Fibroblast of skin of left biceps (primary cell): ENCODE measurements around the gene KRTAP10-8.
"Not testable (repeated sequence)": the region's sequence is repeated elsewhere in the genome, so short reads cannot be mapped to it uniquely, and the experiment has no call there.

Experiments used
- DNase-seq, 2 experiments: peaks; one replicate each; pipeline ENCODE4 v3.0.0-alpha.2; 2013; ENCODE audit warnings: low read depth in 2 of 2

KRTAP10-8 gene

GRCh38 chr21:44618504-44618903 is 6.6 kb downstream of the KRTAP10-8 start:
- no peak for DNase-seq

- no peak for DNase-seq
Observed at GRCh38 chr21:44618909-44619308, 7.0 kb downstream of the KRTAP10-8 start.

DNA sequence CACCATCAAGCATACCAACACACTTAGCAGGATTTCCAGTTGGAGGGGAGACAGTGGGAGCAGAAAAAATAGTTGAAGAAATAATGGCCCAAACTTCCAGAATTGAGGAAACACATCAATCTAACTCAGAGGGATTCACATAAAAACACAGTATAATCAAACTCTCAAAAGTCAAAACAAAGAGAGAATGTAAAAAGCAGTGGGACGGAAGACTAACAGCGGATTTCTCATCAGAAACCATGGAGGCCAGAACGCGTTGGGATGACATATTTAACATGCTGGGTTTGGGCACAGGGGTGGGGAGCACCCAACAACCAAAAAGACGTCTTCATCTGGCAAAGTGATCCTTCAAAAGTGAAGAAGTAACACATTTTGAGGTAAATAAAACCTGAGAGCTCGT is 8.0 kb downstream of the KRTAP10-8 start:
- DNase-seq: no peak

- DNase-seq: no peak
Observed at GRCh38 chr21:44623575-44623974, 11.7 kb downstream of the KRTAP10-8 start.

DNA sequence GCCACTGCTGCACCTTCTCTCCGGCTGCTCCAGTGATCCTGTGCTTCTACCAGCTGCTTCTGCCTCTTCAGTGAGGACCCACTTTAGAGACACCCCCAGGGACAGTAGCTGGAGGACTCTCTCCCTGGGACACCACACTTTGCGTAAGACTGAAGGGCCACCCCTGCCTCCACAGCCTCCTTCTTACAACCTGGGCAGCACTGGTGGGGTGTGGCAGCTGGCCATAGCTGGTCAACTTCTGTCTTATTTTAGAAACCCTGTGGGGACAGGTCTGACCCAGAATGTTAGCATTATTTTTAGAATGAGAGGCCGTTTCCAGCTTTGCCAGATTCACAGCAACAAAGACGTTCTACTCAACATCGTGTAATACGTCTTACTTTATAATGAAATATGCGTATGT is 13.9 kb downstream of the KRTAP10-8 start:
- DNase-seq: no peak

DNA sequence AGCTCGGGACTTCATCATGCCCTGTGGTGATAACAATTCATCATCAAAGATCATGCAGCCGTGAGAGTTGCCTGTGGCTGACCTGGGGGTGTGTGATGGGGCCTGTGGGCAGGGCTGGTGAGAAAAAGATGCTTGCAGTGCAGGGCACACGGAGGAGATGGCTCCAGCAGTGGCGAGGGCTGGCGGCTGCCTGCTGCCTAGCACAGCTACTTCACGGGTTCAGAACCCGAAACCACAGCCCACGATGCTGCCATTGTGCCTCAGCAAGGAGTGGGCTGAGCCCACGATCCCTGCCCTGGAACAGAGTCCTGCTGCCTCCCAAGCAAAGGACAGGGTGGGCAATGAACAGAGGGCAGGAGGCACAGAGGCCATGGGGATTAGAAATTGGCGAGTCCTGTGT is 14.4 kb downstream of the KRTAP10-8 start:
- no peak for DNase-seq

DNA sequence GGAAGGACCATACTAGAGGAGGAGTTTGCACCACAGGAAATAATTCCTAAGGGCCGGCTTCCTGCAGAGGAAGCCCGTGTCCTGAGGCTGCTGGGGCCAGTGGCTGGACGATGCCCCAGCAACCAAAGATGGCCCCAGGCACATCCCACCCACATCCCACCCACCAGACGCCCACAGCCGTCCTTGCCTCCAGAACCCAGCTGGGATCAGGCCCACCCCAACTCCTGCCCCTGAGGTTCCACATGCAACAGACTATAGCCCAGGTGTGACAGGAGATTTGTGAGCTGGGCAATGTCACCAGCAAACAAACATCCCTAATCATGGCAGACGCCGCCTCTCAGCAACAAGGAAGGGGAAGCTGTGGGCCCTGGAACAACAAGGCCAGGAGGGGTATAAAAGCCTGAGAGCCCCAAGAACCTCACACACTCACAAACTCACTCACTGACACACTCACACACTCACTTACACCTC is 14.8 kb downstream of the KRTAP10-8 start, which contains the start of gene KRTAP10-9:
KRTAP10-9 (plus strand) TSS at position 421 of the 471 bp plus-strand sequence. CDS start 79 bp downstream, outside the sequence.
- no peak for DNase-seq

GRCh38 chr21:44627181-44627822 is 15.4 kb downstream of the KRTAP10-8 start:
- DNase-seq: not testable (repeated sequence)

DNA sequence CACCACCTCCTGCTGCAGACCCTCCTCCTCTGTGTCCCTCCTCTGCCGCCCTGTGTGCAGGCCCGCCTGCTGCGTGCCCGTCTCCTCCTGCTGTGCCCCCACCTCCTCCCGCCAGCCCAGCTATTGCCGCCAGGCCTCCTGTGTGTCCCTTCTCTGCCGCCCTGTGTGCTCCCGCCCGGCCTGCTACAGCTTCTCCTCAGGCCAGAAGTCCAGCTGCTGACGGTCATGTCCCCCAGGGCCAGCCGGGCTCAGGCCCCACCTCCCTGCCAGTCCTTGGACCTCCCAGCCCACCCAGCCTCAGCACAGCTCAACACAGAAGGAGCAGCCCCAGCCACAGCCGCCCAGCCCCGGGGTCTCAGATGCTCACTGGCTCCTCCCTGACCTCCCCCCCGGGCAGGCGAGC is 16.0 kb downstream of the KRTAP10-8 start:
- not testable (repeated sequence) for DNase-seq

- no peak for DNase-seq
Observed at GRCh38 chr21:44628707-44629391, 17.0 kb downstream of the KRTAP10-8 start.

GRCh38 chr21:44630440-44630839 is 18.6 kb downstream of the KRTAP10-8 start:
- DNase-seq: no peak

DNA sequence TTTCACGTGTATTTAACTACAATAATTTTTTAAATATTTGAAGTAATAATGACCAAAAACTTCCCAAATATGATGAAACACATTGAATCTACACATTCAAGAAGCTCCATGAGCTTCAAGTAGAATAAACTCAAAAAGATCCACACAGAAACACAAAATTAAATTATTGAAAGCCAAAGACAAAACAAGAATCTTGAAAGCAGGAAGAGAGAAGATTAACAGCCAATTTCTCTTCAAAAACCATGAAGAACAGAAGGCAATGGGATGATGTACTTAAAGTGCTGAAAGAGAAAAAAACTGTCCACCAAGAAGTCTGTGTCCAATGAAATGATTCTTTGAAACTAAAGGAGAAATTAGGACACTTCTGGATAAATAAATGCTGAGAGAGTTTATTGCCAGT is 20.2 kb downstream of the KRTAP10-8 start:
- no peak for DNase-seq

- no peak for DNase-seq
Observed at GRCh38 chr21:44636209-44637017, 24.5 kb downstream of the KRTAP10-8 start.

DNA sequence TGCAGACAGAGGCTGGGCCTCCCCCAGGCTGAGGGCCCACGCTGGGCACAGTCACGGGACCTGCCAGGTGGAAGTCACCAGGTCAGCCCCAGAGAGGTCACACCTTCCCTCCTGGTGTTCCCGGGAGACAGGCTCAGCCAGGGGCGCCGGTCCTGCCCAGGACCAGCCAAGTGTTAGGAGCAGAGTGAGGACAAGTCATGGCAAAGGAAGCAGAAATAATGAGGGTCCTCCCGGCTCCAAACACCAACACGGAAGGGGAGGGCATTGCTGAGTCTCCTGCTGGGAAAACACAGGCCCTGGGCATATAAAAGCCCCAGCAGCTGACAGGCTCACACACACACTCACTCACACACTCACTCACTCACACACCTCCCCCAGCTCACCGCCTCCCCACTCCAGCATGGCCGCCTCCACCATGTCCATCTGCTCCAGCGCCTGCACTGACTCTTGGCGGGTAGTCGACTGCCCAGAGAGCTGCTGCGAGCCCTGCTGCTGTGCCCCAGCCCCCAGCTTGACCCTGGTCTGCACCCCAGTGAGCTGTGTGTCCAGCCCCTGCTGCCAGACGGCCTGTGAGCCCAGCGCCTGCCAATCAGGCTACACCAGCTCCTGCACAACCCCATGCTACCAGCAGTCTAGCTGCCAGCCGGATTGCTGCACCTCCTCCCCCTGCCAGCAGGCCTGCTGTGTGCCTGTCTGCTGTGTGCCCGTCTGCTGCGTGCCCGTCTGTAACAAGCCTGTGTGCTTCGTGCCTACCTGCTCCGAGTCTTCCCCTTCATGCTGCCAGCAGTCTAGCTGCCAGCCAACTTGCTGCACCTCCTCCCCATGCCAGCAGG is 25.4 kb downstream of the KRTAP10-8 start, which contains the start of gene KRTAP10-10:
KRTAP10-10 (plus strand) TSS at position 339 of the 833 bp plus-strand sequence; CDS start at position 401, 62 bp downstream.
- no peak for DNase-seq

DNA sequence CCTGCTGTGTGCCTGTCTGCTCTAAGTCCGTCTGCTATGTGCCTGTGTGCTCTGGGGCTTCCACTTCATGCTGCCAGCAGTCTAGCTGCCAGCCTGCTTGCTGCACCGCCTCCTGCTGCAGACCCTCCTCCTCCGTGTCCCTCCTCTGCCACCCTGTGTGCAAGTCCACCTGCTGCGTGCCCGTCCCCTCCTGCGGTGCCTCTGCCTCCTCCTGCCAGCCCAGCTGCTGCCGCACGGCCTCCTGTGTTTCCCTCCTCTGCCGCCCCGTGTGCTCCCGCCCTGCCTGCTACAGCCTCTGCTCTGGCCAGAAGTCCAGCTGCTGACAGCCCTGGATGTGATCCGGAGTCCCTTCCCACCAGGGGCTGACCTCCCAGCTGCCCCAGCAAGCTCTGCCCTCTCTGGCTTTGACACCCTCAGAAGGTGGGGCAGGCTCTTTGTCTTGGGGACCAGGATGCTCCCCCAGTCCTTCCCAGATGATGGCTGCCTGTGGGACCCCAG is 26.0 kb downstream of the KRTAP10-8 start:
- not testable (repeated sequence) for DNase-seq

DNA sequence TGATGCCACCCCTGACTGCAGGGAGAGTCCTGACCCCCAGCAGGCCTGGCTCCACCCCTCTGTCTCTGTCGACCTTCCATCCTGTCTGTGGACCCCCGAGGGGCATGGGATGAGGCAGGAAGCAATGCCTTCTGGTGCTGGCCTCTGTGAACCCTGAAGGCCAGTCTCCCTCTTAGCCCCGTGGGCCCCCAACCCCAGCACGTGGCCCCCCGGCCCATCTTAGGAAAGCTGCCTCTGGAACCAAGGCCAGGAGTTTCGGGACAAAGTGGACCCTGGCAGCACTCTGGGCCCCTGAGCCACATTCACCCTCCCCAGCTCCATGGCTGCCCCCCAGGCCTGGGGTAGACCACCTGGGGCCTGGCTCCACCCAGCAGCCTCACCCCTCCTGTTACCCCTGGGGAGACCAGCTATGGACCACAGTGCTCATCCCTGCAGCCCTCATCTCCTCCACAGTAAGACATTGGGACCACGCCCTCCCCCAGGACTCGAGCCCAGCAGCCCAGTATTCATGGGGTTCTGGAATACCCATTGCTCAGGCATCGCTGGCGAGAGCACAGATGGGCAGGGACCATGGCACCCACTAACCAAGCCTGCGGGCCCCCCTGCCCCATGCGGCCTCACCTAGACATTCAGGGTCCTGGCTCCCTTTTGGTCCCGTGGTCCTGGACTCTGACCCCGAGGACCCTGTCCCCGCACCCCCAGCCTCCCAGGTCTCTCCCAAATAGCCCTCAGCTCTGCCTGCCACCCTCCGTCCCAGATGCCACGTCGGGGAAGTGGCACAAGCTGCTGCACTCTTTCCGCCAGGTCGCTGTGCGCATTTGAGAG is 26.8 kb downstream of the KRTAP10-8 start:
- not testable (repeated sequence) for DNase-seq

DNA sequence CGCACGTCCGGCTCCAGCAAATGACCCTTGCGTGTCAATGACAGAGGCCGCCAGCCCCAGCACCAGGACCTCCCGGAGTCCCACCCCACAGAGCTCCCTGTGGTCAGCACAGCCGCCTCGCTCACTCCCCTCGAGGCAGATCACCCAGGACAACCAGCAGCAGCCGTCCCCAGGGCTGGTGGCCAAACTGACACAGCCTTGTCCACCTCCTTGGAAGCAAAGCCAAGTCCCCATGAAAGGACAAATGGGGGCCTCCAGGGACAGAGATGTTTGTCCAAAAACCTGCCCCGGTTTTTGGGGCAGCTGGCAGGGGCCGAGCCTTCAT is 27.4 kb downstream of the KRTAP10-8 start:
- no peak for DNase-seq

GRCh38 chr21:44640761-44641160 is 28.9 kb downstream of the KRTAP10-8 start:
- DNase-seq: no peak

GRCh38 chr21:44643741-44644310 is 31.9 kb downstream of the KRTAP10-8 start:
- no peak for DNase-seq

DNA sequence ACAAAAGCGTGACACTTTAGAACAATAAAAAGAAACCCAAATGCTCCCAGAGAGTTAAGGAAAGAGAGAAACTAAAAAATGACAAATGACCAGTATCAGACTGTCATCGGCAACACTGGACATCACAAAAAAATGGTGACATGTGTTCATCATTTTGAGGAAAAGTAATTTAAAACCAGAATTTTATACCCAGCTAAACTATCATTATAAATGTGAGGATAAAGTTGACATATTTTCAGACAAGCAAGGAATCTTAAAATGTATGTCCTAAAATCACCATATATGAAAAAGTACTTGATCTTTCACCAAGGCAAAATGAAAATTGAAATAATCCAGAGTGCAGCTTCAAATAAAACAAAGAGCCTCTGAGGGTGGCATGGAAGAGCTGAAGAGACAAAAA is 33.0 kb downstream of the KRTAP10-8 start:
- DNase-seq: no peak
